K562 treated with DMSO at 1 percent for 24 hours (cell line): ENCODE data around the gene UBR7. TPM values are rescaled to one million over a fixed set of nuclear protein-coding genes. Genes with fewer than 3 reads are reported as not detected.

Experiments used
- total RNA-seq: library from RNA; unstranded; fragments of 300-600 nt; gene quantifications from 2 replicates; pipeline ENCODE4 v1.2.3, GENCODE V29; 2022; ENCODE audit warnings: low read depth; ENCODE audit not compliant: insufficient read depth

The UBR7 gene, protein sequence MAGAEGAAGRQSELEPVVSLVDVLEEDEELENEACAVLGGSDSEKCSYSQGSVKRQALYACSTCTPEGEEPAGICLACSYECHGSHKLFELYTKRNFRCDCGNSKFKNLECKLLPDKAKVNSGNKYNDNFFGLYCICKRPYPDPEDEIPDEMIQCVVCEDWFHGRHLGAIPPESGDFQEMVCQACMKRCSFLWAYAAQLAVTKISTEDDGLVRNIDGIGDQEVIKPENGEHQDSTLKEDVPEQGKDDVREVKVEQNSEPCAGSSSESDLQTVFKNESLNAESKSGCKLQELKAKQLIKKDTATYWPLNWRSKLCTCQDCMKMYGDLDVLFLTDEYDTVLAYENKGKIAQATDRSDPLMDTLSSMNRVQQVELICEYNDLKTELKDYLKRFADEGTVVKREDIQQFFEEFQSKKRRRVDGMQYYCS
- 23.6 and 25.4 TPM in 2 replicates for total RNA-seq

DNA sequence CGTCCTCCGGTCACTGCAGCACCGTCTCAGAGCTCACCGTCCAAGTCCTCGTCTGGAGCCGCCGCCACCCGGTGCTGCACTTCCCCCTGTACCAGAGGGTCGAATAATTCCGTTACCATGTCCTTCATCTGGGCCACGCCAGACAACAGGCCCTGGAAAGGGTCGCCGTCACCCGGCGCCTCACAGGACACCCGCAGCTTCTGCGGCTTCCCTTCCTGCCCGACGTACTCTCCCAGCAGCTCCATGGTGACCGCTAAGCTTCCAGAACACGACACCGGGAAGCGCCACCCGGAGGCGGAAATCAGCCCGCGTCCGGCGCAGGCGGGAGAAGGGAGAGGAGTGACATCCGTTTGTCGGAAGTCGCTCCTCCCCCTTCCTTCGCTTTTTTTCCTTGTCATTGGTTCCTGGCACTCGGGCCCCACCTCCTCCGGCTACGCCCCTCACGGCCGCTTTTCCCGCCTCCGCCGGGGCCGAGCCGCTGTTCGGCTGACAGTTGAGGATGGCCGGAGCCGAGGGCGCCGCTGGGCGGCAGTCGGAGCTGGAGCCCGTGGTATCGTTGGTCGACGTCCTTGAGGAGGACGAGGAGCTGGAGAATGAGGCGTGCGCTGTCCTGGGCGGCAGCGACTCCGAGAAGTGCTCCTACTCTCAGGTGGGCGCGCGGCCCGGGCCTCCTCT is at the start of gene UBR7, which contains the start of gene GON7:
UBR7 (plus strand) TSS at position 464 of the 675 bp plus-strand sequence; CDS start at position 500, 36 bp downstream.
GON7 (minus strand) TSS at position 273 of the 675 bp plus-strand sequence; CDS start at position 245, 28 bp downstream.

DNA sequence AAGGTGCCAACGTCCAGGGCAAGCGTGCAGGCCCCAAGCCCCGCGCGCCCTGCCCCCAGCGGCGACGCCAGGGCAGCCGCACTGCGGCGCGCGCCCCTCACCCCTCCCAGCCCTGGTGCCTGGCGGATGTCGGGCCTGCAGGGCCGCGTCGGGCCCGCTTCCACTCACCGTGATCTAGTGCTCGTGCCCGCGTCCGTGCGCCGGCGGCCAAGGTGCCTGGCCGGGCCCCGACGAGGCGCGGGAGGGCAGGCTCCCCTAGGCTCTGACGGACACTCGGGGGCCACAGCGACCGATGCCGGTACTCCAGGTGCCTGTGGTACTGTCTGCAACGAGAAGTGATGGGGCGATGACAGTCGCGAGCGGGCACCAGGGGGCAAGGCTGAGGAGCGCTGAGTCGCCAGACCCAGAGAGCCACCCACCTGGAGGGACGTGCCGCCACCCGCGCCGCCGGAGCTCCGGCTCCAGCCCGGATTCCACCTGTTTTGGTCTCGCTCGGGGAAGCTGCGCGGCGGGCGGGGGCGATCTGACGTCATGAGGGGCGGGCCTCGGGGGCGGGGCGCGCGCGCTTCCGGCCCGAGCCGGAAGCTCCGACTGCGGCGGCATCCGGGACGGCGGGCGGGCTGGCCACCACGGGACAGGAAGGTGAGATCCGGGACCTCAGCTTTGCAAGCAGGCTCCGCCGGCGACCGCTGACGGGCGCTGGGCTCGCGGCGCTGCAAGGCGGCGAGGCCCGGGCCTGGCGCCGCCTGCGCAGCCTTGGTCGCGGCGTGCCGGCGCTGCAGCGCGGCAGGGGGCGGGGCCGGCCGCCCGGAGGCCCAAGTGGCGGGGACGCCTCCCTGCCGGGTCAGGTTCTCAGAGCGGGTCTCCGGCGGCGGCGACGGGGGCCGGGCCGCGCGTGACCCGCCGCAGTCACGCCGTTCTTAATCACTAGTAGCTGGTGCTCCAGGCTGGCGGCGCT is 22.4 kb upstream of the UBR7 start, which contains the start of the genes LYSET and MOAP1:
LYSET (plus strand) TSS at position 927 of the 958 bp plus-strand sequence. CDS start 89 bp downstream, outside the sequence.
MOAP1 (minus strand) TSS at position 507 of the 958 bp plus-strand sequence. CDS start 655 bp downstream, outside the sequence.

Other genes starting within 250 kb of the UBR7 start
- gene ITPK1, start 91.3 kb upstream of the UBR7 start, total RNA-seq, result 24.2 and 27.3 TPM in 2 replicates
- gene MOAP1, start 22.4 kb upstream of the UBR7 start, total RNA-seq, result 15.3 and 16.4 TPM in 2 replicates
- gene LYSET, start 21.9 kb upstream of the UBR7 start, total RNA-seq, result 19.8 and 23.5 TPM in 2 replicates
- gene GON7, start 191 bp upstream of the UBR7 start, total RNA-seq, result 7.8 and 13.3 TPM in 2 replicates
- 4.1 and 4.9 TPM in 2 replicates for gene BTBD7, start 125.8 kb downstream of the UBR7 start, total RNA-seq
- gene COX8C, start 139.9 kb downstream of the UBR7 start, total RNA-seq, result not detected in 2 replicates
- 0.08 TPM in 1 of 2 replicates, not detected in the other for gene UNC79, start 223.7 kb downstream of the UBR7 start, total RNA-seq